HG02884 (cell line): Measurements from ENCODE around the gene SLC39A7.
"Not testable (repeated sequence)": the region's sequence is repeated elsewhere in the genome, so short reads cannot be mapped to it uniquely, and the experiment has no call there.

ENCODE experiments used
- ATAC-seq: cut with Tn5 transposase; IDR thresholded peaks from one replicate; pipeline ENCODE4 v1.9.1; 2021; ENCODE audit warnings: mild to moderate bottlenecking, moderate library complexity; ENCODE audit not compliant: unreplicated experiment

SLC39A7 gene

GRCh38 chr6:33226503-33227120 lies 25.9 kb downstream of the SLC39A7 start:
- not testable (repeated sequence) for ATAC-seq

GRCh38 chr6:33235221-33235634 lies 34.6 kb downstream of the SLC39A7 start:
- no peak for ATAC-seq

- no peak for ATAC-seq
These were observed 35.7 kb downstream of the SLC39A7 start for GRCh38 chr6:33236328-33236727.

- no peak for ATAC-seq
These were observed 36.2 kb downstream of the SLC39A7 start for GRCh38 chr6:33236852-33237251.

GRCh38 chr6:33237741-33238140 lies 37.1 kb downstream of the SLC39A7 start:
- ATAC-seq: no peak

GRCh38 chr6:33241968-33242367 lies 41.3 kb downstream of the SLC39A7 start:
- no peak for ATAC-seq

GRCh38 chr6:33243476-33243875 lies 42.8 kb downstream of the SLC39A7 start:
- no peak for ATAC-seq

GRCh38 chr6:33247977-33248642 lies 47.4 kb downstream of the SLC39A7 start:
- peak; percentile 31 for ATAC-seq

- peak; percentile 20 for ATAC-seq
These were observed 47.9 kb downstream of the SLC39A7 start for GRCh38 chr6:33248643-33248931.

- ATAC-seq: peak; percentile 75
These were observed 48.5 kb downstream of the SLC39A7 start for GRCh38 chr6:33248932-33249731.

GRCh38 chr6:33249732-33250630 lies 49.3 kb downstream of the SLC39A7 start:
- no peak for ATAC-seq

GRCh38 chr6:33250731-33251130 lies 50.1 kb downstream of the SLC39A7 start:
- no peak for ATAC-seq

- no peak for ATAC-seq
These were observed 50.8 kb downstream of the SLC39A7 start for GRCh38 chr6:33251395-33252012.

GRCh38 chr6:33252759-33253158 lies 52.1 kb downstream of the SLC39A7 start:
- ATAC-seq: no peak
